Gastroesophageal sphincter (tissue), 4 donors: ENCODE measurements around the gene LRBA. TPM values are rescaled to one million over a fixed set of nuclear protein-coding genes. Genes with fewer than 3 reads are reported as not detected.

Source experiments
- ATAC-seq: fragments of 150-250 bp; one replicate; pipeline ENCODE4 v1.9.1; 2016; ENCODE audit warnings: mild to moderate bottlenecking, moderate library complexity
- H3K27ac ChIP-seq, 4 donors: fragments of 200-600 bp; sonication (generic) in 3 of 4; 1 replicate in 3 of 4; 2 replicates in 1 of 4; pipeline ENCODE4 v1.5.1; 2016 to 2019
- H3K27me3 ChIP-seq: fragments of 200-600 bp; sonication (generic); one replicate; pipeline ENCODE4 v1.5.1; 2019
- H3K36me3 ChIP-seq, 2 donors: fragments of 200-600 bp; sonication (generic); one replicate each; pipeline ENCODE4 v1.5.1; 2019; ENCODE audit warnings: control low read depth in 1 of 2
- H3K4me1 ChIP-seq, 3 donors: fragments of 200-600 bp; sonication (generic); 1 replicate in 2 of 3; 2 replicates in 1 of 3; pipeline ENCODE4 v1.5.1; 2016 to 2019; ENCODE audit warnings: control low read depth in 2 of 3
- H3K4me3 ChIP-seq, 2 donors: fragments of 200-600 bp; sonication (generic); one replicate each; pipeline ENCODE4 v1.5.1; 2019; ENCODE audit warnings: mild to moderate bottlenecking in 1 of 2, moderate library complexity in 1 of 2
- H3K9me3 ChIP-seq, 3 donors: fragments of 200-600 bp; sonication (generic); one replicate each; pipeline ENCODE4 v1.5.1; 2017 to 2019; ENCODE audit warnings: control low read depth in 2 of 3
- EP300 ChIP-seq: sonication (generic); formaldehyde crosslinking; IDR thresholded peaks from one replicate; pipeline ENCODE4 v1.6.1; 2017; ENCODE audit warnings: antibody characterized with exemption, mild to moderate bottlenecking
- POLR2A ChIP-seq, 2 donors: fragments of 450-650 bp; IDR thresholded peaks; one replicate each; pipeline ENCODE4 v1.6.1; 2017; ENCODE audit warnings: antibody characterized with exemption in 2 of 2, mild to moderate bottlenecking in 2 of 2, moderate library complexity in 1 of 2
- POLR2AphosphoS5 ChIP-seq: sonication (generic); formaldehyde crosslinking; IDR thresholded peaks from one replicate; pipeline ENCODE4 v1.6.1; 2017; ENCODE audit warnings: antibody characterized with exemption
- WGBS, 2 donors: methylation state at CpG; one replicate each; pipeline ENCODE4 v1.1.5; 2018; ENCODE audit warnings: low coverage in 1 of 2; 5-methylcytosine and 5-hydroxymethylcytosine counted together
- total RNA-seq, 4 donors: library from RNA; depleted of rRNA; stranded (reverse); fragments of >200 nt; gene quantifications; one replicate each; pipeline ENCODE4 v1.1.0, GENCODE V29; 2016
- TF ChIP-seq, protein P1 (sequence below), 4 experiments: fragments of 200-600 bp in 2 of 4; fragments of 450-650 bp in 2 of 4; sonication (generic) in 1 of 4; IDR thresholded peaks; one replicate each; pipeline ENCODE4 v1.5.1; 2017 to 2019; ENCODE audit warnings: antibody characterized with exemption in 4 of 4, mild to moderate bottlenecking in 2 of 4, moderate library complexity in 2 of 4

LRBA gene
- total RNA-seq, 4 donors from 2014 or later = 18.4 to 35.0 (median 23.2) TPM

GRCh38 chr4:150475763-150476162 is 539.3 kb downstream of the LRBA start:
- TF ChIP-seq, protein P1, sequence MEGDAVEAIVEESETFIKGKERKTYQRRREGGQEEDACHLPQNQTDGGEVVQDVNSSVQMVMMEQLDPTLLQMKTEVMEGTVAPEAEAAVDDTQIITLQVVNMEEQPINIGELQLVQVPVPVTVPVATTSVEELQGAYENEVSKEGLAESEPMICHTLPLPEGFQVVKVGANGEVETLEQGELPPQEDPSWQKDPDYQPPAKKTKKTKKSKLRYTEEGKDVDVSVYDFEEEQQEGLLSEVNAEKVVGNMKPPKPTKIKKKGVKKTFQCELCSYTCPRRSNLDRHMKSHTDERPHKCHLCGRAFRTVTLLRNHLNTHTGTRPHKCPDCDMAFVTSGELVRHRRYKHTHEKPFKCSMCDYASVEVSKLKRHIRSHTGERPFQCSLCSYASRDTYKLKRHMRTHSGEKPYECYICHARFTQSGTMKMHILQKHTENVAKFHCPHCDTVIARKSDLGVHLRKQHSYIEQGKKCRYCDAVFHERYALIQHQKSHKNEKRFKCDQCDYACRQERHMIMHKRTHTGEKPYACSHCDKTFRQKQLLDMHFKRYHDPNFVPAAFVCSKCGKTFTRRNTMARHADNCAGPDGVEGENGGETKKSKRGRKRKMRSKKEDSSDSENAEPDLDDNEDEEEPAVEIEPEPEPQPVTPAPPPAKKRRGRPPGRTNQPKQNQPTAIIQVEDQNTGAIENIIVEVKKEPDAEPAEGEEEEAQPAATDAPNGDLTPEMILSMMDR (IDR thresholded peaks at IDR 0.05) = no peak
- TF ChIP-seq POLR2A (IDR thresholded peaks at IDR 0.05) (no peak), POLR2AphosphoS5 (no peak), EP300 (no peak)
- 85 to 89% methylated on average over 1 of the region's 1 CpG for WGBS, 2 donors
- H3K27ac ChIP-seq = no peak overlapping the region
- ATAC-seq = no peak
- H3K4me3 ChIP-seq = no peak overlapping the region
- no peaks in the 10 kb centered on the region for H3K27me3 ChIP-seq
- no peaks in the 10 kb centered on the region for H3K36me3 ChIP-seq
- no peaks in the 10 kb centered on the region for H3K9me3 ChIP-seq
- H3K4me1 ChIP-seq = no peaks in the 10 kb centered on the region

DNA sequence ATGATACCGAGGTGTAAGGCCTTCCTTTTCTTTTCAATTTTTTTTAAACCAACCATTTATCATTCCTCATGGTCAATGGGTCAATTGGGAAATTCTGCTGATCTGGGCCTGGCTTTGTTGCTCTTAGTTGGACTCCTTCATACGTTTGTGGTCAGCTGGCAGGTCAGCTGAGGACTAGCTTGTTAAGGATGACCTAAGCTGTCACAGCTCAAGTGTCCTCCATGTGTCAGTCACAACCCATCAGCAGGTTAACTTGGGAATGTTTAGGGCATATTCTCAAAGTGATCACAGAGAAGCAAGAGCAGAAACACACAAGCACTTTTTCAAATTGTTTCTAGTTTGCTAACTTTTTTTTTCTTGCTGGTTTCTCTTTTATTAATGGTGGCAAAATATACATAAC is 550.6 kb downstream of the LRBA start:
- no peak for TF ChIP-seq POLR2A (IDR thresholded peaks at IDR 0.05)
- 71 to 82% methylated on average over 2 of the region's 2 CpGs for WGBS, 2 donors
- H3K4me1 ChIP-seq = no peaks in the 10 kb centered on the region
- H3K27me3 ChIP-seq = no peaks in the 10 kb centered on the region
- no peaks in the 10 kb centered on the region for H3K9me3 ChIP-seq
- H3K27ac ChIP-seq = no peak overlapping the region
- peaks cover 0 to 8% of the 10 kb centered on the region in 2 donors for H3K36me3 ChIP-seq
- ATAC-seq = no peak
- H3K4me3 ChIP-seq = no peak overlapping the region

DNA sequence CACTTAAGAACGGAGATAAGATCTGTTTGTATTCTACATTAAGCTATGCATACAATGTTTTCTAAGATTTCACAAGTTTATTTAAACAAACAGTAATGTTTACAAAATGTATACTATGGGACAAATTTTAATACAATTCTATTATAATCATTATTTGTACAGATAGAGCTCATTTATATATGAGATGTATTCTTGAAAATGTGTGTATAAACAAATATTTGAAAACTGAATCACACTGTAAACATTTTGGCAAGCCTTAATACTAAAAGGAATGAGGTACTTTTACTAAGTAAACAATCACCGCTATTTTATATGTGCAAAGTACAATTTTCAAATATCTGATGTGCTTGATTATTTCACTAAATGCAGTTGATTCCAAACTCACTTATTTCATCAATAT is 552.3 kb downstream of the LRBA start:
- Histone ChIP-seq H3K4me3 (no peak overlapping the region), H3K9me3 (no peaks in the 10 kb centered on the region), H3K27ac (no peak overlapping the region), H3K27me3 (no peaks in the 10 kb centered on the region), H3K4me1 (no peaks in the 10 kb centered on the region), H3K36me3 (peaks cover 0 to 8% of the 10 kb centered on the region in 2 donors)
- 82 to 93% methylated on average over 2 of the region's 2 CpGs for WGBS, 2 donors
- TF ChIP-seq POLR2A (IDR thresholded peaks at IDR 0.05) (no peak), EP300 (no peak), POLR2AphosphoS5 (no peak)
- TF ChIP-seq, protein P1 (IDR thresholded peaks at IDR 0.05) = no peak
- no peak for ATAC-seq

GRCh38 chr4:150461957-150462356 is 553.1 kb downstream of the LRBA start:
- WGBS, 2 donors = 94 to 100% methylated on average over 1 of the region's 1 CpG

GRCh38 chr4:150457802-150458201 is 557.3 kb downstream of the LRBA start:
- WGBS, 2 donors = 42 to 50% methylated on average over 1 of the region's 1 CpG
- H3K27ac ChIP-seq = no peak overlapping the region
- H3K4me3 ChIP-seq = no peak overlapping the region
- H3K4me1 ChIP-seq = no peaks in the 10 kb centered on the region
- no peaks in the 10 kb centered on the region for H3K9me3 ChIP-seq
- ATAC-seq = no peak
- no peaks in the 10 kb centered on the region for H3K36me3 ChIP-seq
- H3K27me3 ChIP-seq = no peaks in the 10 kb centered on the region
- TF ChIP-seq POLR2AphosphoS5 = no peak
- no peak for TF ChIP-seq POLR2A (IDR thresholded peaks at IDR 0.05)

More at GRCh38 chr4:150461957-150462356, 553.1 kb downstream of the LRBA start:
- no peak overlapping the region for H3K4me3 ChIP-seq
- H3K27me3 ChIP-seq = no peaks in the 10 kb centered on the region
- TF ChIP-seq POLR2A (IDR thresholded peaks at IDR 0.05) = no peak
- TF ChIP-seq POLR2AphosphoS5 = no peak
- TF ChIP-seq EP300 = no peak
- TF ChIP-seq, protein P1 (IDR thresholded peaks at IDR 0.05) = no peak
- peaks cover 0 to 8% of the 10 kb centered on the region in 2 donors for H3K36me3 ChIP-seq
- H3K9me3 ChIP-seq = no peaks in the 10 kb centered on the region
- no peak overlapping the region for H3K27ac ChIP-seq
- H3K4me1 ChIP-seq = no peaks in the 10 kb centered on the region
- no peak for ATAC-seq

GRCh38 chr4:150451883-150452282 is 563.2 kb downstream of the LRBA start:
- Histone ChIP-seq H3K9me3 (peaks cover 0 to 10% (median 0%) of the 10 kb centered on the region in 3 donors), H3K27me3 (no peaks in the 10 kb centered on the region), H3K4me3 (no peak overlapping the region), H3K27ac (no peak overlapping the region), H3K4me1 (no peaks in the 10 kb centered on the region), H3K36me3 (no peaks in the 10 kb centered on the region)
- WGBS, 2 donors = 82 to 93% methylated on average over 3 of the region's 3 CpGs
- ATAC-seq = no peak
- no peak for TF ChIP-seq EP300
- no peak for TF ChIP-seq POLR2A (IDR thresholded peaks at IDR 0.05)
- TF ChIP-seq, protein P1 (IDR thresholded peaks at IDR 0.05) = no peak
- TF ChIP-seq POLR2AphosphoS5 = no peak
